ENCODE results near the gene GPR55. TPM values are rescaled to one million over a fixed set of nuclear protein-coding genes. Genes with fewer than 3 reads are reported as not detected.

GPR55 gene
- total RNA-seq, 6 experiments from 2014 or later = 0.06 to 0.12 (median 0.07) TPM; not detected in 3

GRCh38 chr2:230942371-230942770 is 17.3 kb upstream of the GPR55 start:
- DNase-seq (no peak), ATAC-seq (no peak)
- Histone ChIP-seq H3K4me3 (no peak overlapping the region), H3K27me3 (no peaks in the 10 kb centered on the region), H3K36me3 (no peaks in the 10 kb centered on the region), H3K9me3 (no peaks in the 10 kb centered on the region), H3K4me1 (no peaks in the 10 kb centered on the region), H3K27ac (no peak overlapping the region)
- intact Hi-C loops (cut with DNase I) = no loop called here
- TF ChIP-seq, protein P1, sequence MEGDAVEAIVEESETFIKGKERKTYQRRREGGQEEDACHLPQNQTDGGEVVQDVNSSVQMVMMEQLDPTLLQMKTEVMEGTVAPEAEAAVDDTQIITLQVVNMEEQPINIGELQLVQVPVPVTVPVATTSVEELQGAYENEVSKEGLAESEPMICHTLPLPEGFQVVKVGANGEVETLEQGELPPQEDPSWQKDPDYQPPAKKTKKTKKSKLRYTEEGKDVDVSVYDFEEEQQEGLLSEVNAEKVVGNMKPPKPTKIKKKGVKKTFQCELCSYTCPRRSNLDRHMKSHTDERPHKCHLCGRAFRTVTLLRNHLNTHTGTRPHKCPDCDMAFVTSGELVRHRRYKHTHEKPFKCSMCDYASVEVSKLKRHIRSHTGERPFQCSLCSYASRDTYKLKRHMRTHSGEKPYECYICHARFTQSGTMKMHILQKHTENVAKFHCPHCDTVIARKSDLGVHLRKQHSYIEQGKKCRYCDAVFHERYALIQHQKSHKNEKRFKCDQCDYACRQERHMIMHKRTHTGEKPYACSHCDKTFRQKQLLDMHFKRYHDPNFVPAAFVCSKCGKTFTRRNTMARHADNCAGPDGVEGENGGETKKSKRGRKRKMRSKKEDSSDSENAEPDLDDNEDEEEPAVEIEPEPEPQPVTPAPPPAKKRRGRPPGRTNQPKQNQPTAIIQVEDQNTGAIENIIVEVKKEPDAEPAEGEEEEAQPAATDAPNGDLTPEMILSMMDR (IDR thresholded peaks at IDR 0.05) = no peak
- TF ChIP-seq POLR2A (IDR thresholded peaks at IDR 0.05) = no peak
- WGBS (ENCODE audit: insufficient coverage, low coverage, low lambda C conversion rate, missing lambda C conversion rate) = 39% methylated on average over 3 of the region's 3 CpGs

- intact Hi-C loops (cut with DNase I) = no loop called here
- DNase-seq (no peak), ATAC-seq (no peak)
- H3K4me1 ChIP-seq = no peaks in the 10 kb centered on the region
- WGBS (ENCODE audit: insufficient coverage, low coverage, low lambda C conversion rate, missing lambda C conversion rate) = 58% methylated on average over 5 of the region's 14 CpGs
- H3K4me3 ChIP-seq = no peak overlapping the region
- H3K27me3 ChIP-seq = no peaks in the 10 kb centered on the region
- H3K27ac ChIP-seq = no peak overlapping the region
- no peaks in the 10 kb centered on the region for H3K36me3 ChIP-seq
- no peak for TF ChIP-seq POLR2A (IDR thresholded peaks at IDR 0.05)
- TF ChIP-seq, protein P1 (IDR thresholded peaks at IDR 0.05) = no peak
- H3K9me3 ChIP-seq = no peaks in the 10 kb centered on the region
Measured at GRCh38 chr2:230941202-230942180, 16.4 kb upstream of the GPR55 start.

DNA sequence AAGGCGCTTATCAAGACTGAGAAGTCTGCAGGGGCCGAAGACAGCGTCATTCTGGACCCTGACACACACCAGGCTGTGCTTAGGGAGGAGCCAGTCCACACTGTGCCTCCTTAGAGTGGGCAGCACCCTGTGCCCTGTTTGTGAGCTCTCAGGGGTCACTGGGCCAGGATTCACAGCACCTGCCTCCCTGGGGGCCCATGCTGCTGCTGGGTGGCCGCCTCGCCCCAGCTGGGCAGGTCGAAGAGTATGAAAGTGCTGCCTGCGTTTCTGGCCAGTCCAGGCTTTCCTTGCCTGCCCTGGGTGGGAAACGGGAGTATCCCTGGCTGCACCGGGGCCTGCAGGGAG is 15.4 kb upstream of the GPR55 start:
- Histone ChIP-seq H3K9me3 (no peaks in the 10 kb centered on the region), H3K4me1 (no peaks in the 10 kb centered on the region), H3K27me3 (no peaks in the 10 kb centered on the region), H3K36me3 (no peaks in the 10 kb centered on the region), H3K4me3 (no peak overlapping the region), H3K27ac (no peak overlapping the region)
- DNase-seq (no peak), ATAC-seq (no peak)
- WGBS (ENCODE audit: insufficient coverage, low coverage, low lambda C conversion rate, missing lambda C conversion rate) = 60% methylated on average over 4 of the region's 9 CpGs
- intact Hi-C loops (cut with DNase I) = no loop called here
- TF ChIP-seq POLR2A (IDR thresholded peaks at IDR 0.05) = no peak
- TF ChIP-seq, protein P1 (IDR thresholded peaks at IDR 0.05) = no peak

- no peaks in the 10 kb centered on the region for H3K36me3 ChIP-seq
- no peaks in the 10 kb centered on the region for H3K27me3 ChIP-seq
- DNase-seq = no peak
- intact Hi-C loops (cut with DNase I) = no loop called here
- H3K9me3 ChIP-seq = no peaks in the 10 kb centered on the region
- no CpG with 5 or more reads among the region's 18 CpGs for WGBS (ENCODE audit: insufficient coverage, low coverage, low lambda C conversion rate, missing lambda C conversion rate)
- H3K27ac ChIP-seq = no peak overlapping the region
- TF ChIP-seq, protein P1 (IDR thresholded peaks at IDR 0.05) = no peak
- TF ChIP-seq POLR2A (IDR thresholded peaks at IDR 0.05) = no peak
- no peak for ATAC-seq
- no peak overlapping the region for H3K4me3 ChIP-seq
- no peaks in the 10 kb centered on the region for H3K4me1 ChIP-seq
Measured at GRCh38 chr2:230939691-230940470, 14.8 kb upstream of the GPR55 start.
